ENCODE data around the gene BAHCC1. TPM values are rescaled to one million over a fixed set of nuclear protein-coding genes. Genes with fewer than 3 reads are reported as not detected.

BAHCC1 gene
- total RNA-seq, 2 donors from 2014 or later, result 0.22 to 0.29 TPM

- Mint-ChIP-seq H3K4me3 (no peak overlapping the region), H3K27ac (no peak overlapping the region), H3K36me3 (ENCODE audit: low read depth) (no peaks in the 10 kb centered on the region), H3K27me3 (peaks cover 14% of the 10 kb centered on the region), H3K4me1 (peaks cover 8% of the 10 kb centered on the region)
- ATAC-seq (no peak), DNase-seq (no peak)
- no peaks in the 10 kb centered on the region for H3K9me3 ChIP-seq (ENCODE audit: control insufficient read depth, low read length, poor library complexity, severe bottlenecking)
Measured at GRCh38 chr17:81486199-81486810, 91.0 kb downstream of the BAHCC1 start.

DNA sequence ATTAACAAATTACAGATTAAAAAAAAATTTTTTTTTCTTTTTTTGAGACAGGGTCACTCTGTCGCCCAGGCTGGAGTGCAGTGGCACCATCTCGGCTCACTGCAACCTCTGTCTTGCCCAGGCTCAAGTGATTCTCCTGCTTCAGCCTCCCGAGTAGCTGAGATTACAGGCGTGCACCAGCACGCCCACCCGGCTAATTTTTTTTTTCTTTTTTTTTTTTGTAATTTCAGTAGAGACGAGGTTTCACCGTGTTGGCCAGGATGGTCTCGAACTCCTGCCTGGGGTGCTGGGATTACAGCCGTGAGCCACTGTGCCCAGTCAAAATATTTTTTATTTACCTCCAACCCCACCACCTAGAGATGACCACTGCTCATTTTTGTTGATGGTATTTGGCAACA is 91.8 kb downstream of the BAHCC1 start:
- DNase-seq, result no peak
- Mint-ChIP-seq H3K27me3 (peaks cover 9% of the 10 kb centered on the region), H3K27ac (no peak overlapping the region), H3K36me3 (ENCODE audit: low read depth) (no peaks in the 10 kb centered on the region), H3K4me3 (peak overlapping the region; percentile 75), H3K4me1 (peaks cover 6% of the 10 kb centered on the region)
- ATAC-seq, result no peak
- no peaks in the 10 kb centered on the region for H3K9me3 ChIP-seq (ENCODE audit: control insufficient read depth, low read length, poor library complexity, severe bottlenecking)

DNA sequence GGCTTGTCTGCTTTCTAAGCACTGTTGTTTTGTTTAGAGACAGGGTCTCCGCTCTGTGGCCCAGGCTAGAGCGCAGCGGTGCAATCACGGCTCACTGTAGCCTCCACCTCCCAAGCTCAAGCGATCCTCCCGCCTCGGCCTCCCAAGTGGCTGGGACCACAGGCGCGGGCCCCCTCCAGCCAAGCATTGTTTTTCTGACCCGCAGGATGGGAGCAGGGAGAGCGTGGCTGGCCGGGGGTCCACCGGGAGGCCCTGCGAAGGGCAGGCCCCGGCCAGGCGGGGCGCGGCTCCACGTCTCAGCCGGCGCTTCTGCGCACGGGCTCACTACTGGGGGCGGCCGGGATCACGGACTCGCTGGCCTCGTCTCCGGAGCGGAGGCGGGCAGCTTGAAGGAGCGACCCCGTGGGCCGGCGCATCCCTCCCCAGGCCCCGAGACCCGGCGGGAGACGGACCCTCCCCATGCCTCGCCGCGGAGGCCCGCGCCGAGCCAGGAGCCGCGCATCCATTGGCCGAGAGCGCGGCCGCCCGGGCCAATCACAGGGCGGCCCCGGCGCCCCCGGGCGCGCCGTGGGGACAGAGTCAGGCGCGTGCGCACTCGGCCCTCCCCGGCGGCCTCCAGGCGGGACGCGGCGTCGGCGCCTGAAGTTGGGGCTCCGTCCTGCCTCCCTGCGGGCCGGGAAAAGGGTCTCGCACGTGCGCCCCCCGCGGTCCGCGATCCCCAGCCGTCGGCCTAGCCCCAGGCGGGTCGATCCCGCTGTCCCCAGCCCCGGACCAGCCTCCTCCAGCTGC is 92.4 kb downstream of the BAHCC1 start:
- H3K9me3 ChIP-seq (ENCODE audit: control insufficient read depth, low read length, poor library complexity, severe bottlenecking), result no peaks in the 10 kb centered on the region
- DNase-seq (peak; percentile 65 to 72 (median 66)), ATAC-seq (peak; percentile 77)
- Mint-ChIP-seq H3K36me3 (ENCODE audit: low read depth) (no peaks in the 10 kb centered on the region), H3K27ac (no peak overlapping the region), H3K4me3 (peak overlapping the region; percentile 75), H3K27me3 (peaks cover 3% of the 10 kb centered on the region), H3K4me1 (peaks cover 6% of the 10 kb centered on the region)

GRCh38 chr17:81488276-81488860 is 93.1 kb downstream of the BAHCC1 start:
- no peaks in the 10 kb centered on the region for H3K9me3 ChIP-seq (ENCODE audit: control insufficient read depth, low read length, poor library complexity, severe bottlenecking)
- Mint-ChIP-seq H3K4me1 (peaks cover 6% of the 10 kb centered on the region), H3K36me3 (ENCODE audit: low read depth) (no peaks in the 10 kb centered on the region), H3K27me3 (no peaks in the 10 kb centered on the region), H3K27ac (no peak overlapping the region), H3K4me3 (peak overlapping the region; percentile 9)
- ATAC-seq (no peak), DNase-seq (no peak)

GRCh38 chr17:81489012-81489997 is 94.0 kb downstream of the BAHCC1 start:
- Mint-ChIP-seq H3K27ac (no peak overlapping the region), H3K4me3 (peak overlapping the region; percentile 67), H3K4me1 (peaks cover 6% of the 10 kb centered on the region), H3K27me3 (no peaks in the 10 kb centered on the region), H3K36me3 (ENCODE audit: low read depth) (no peaks in the 10 kb centered on the region)
- H3K9me3 ChIP-seq (ENCODE audit: control insufficient read depth, low read length, poor library complexity, severe bottlenecking), result no peaks in the 10 kb centered on the region
- ATAC-seq (no peak), DNase-seq (no peak)

DNA sequence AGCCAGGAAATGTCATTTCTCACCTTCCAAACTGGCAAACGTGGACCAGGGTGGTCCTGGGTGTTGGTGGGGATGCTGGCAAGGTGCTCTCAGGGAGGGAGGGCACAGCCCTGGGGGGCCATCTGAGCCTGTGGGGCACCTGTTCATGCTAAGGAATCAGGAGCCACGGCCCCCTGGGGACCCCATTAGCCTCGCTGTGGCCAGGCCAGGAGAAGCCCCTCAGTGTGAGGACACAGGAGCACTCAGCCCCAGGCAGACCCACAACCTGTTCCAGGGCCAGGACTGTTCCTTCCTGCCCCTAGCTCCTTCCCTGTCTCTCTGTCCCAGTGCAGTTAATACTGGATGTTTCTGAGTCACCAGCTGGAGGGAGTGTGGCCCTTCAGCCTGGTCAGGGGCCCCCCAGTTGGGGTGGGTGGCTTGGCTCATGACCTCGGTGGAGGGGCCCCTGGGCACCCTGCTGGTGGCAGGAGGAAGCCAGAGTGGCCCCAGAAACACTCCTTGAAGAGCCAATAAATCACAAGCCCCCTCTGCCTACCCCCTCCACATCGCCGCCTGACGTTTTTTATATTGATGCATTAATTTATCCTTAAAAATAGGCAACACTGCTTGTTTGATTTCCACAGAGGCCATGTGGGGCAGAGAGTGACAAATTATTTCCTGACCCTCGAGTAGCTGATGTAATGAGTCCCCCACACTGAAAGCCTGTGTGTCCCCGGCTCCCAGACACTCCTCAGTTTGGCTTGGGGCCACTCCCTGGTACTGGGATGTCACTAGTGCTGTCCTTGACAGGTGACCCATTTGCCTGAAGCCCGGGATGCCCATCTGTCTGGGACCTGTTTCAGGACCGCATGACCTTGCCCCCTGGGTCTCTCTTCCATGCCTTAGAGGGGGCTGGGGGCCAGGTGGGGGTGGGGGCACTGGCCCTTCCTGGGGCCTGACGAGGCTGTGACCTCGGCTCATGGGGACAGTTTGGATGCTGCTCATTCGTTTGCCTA is 95.0 kb downstream of the BAHCC1 start:
- H3K36me3 Mint-ChIP-seq (ENCODE audit: low read depth), result no peaks in the 10 kb centered on the region
- H3K4me1 Mint-ChIP-seq, result peaks cover 8% of the 10 kb centered on the region
- ATAC-seq (no peak), DNase-seq (no peak)
- H3K4me3 Mint-ChIP-seq, result peak overlapping the region; percentile 67
- H3K27ac Mint-ChIP-seq, result no peak overlapping the region
- no peaks in the 10 kb centered on the region for H3K9me3 ChIP-seq (ENCODE audit: control insufficient read depth, low read length, poor library complexity, severe bottlenecking)
- H3K27me3 Mint-ChIP-seq, result no peaks in the 10 kb centered on the region

- no peak for DNase-seq
- no peak overlapping the region for H3K27ac Mint-ChIP-seq
- no peaks in the 10 kb centered on the region for H3K9me3 ChIP-seq (ENCODE audit: control insufficient read depth, low read length, poor library complexity, severe bottlenecking)
- no peaks in the 10 kb centered on the region for H3K27me3 Mint-ChIP-seq
- no peak for ATAC-seq
- no peak overlapping the region for H3K4me3 Mint-ChIP-seq
- H3K4me1 Mint-ChIP-seq, result peaks cover 5% of the 10 kb centered on the region
- H3K36me3 Mint-ChIP-seq (ENCODE audit: low read depth), result no peaks in the 10 kb centered on the region
Measured at GRCh38 chr17:81491181-81491581, 95.9 kb downstream of the BAHCC1 start.

DNA sequence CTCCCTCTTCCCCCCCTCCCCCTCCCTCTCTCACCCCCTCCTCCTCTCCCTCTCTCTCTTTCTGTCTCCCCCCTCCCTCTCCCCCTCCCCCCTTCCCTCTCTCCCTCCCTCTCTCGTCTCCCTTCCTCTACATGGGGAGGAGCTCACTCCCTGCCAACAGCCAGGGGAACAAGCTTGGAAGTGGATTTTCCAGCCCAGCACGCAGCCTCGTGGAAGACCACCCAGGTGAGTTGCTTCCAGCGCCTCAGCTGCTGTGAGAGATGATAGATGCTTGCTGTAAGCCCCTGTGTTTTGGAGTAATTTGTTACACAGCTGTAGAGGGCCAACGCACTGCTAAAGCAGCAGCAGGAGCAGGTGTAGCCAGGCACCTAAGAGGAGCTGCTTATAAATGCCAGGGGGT is 96.5 kb downstream of the BAHCC1 start:
- Mint-ChIP-seq H3K36me3 (ENCODE audit: low read depth) (no peaks in the 10 kb centered on the region), H3K4me1 (peaks cover 4% of the 10 kb centered on the region), H3K27me3 (no peaks in the 10 kb centered on the region), H3K4me3 (no peak overlapping the region), H3K27ac (no peak overlapping the region)
- no peak for DNase-seq
- no peaks in the 10 kb centered on the region for H3K9me3 ChIP-seq (ENCODE audit: control insufficient read depth, low read length, poor library complexity, severe bottlenecking)
- no peak for ATAC-seq

DNA sequence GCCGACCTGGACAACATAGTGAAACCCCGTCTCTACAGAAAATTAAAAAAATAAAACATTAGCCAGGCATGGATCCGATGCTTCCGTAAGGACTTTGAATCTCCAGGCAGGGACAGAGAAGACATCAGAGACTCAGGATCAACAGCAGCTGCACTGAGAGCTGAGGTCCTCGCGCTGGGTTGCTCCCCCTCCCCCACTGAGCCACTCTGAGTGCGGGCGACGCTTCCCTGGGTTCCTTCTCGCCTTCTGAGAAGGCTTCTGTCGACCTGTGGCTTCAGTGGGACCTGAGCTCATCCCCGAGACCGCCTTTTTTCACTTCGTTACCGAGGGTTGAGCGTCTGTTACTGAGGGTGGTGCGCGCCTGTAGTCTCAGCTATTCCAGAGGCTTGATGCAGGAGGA is 96.9 kb downstream of the BAHCC1 start:
- no peak overlapping the region for H3K27ac Mint-ChIP-seq
- H3K36me3 Mint-ChIP-seq (ENCODE audit: low read depth), result no peaks in the 10 kb centered on the region
- DNase-seq (no peak), ATAC-seq (no peak)
- H3K4me1 Mint-ChIP-seq, result peaks cover 4% of the 10 kb centered on the region
- H3K9me3 ChIP-seq (ENCODE audit: control insufficient read depth, low read length, poor library complexity, severe bottlenecking), result no peaks in the 10 kb centered on the region
- H3K4me3 Mint-ChIP-seq, result no peak overlapping the region
- H3K27me3 Mint-ChIP-seq, result no peaks in the 10 kb centered on the region

GRCh38 chr17:81492706-81493105 is 97.4 kb downstream of the BAHCC1 start:
- H3K9me3 ChIP-seq (ENCODE audit: control insufficient read depth, low read length, poor library complexity, severe bottlenecking), result no peaks in the 10 kb centered on the region
- Mint-ChIP-seq H3K4me1 (peaks cover 4% of the 10 kb centered on the region), H3K27ac (no peak overlapping the region), H3K36me3 (ENCODE audit: low read depth) (no peaks in the 10 kb centered on the region), H3K27me3 (no peaks in the 10 kb centered on the region), H3K4me3 (no peak overlapping the region)
- DNase-seq (no peak), ATAC-seq (no peak)

DNA sequence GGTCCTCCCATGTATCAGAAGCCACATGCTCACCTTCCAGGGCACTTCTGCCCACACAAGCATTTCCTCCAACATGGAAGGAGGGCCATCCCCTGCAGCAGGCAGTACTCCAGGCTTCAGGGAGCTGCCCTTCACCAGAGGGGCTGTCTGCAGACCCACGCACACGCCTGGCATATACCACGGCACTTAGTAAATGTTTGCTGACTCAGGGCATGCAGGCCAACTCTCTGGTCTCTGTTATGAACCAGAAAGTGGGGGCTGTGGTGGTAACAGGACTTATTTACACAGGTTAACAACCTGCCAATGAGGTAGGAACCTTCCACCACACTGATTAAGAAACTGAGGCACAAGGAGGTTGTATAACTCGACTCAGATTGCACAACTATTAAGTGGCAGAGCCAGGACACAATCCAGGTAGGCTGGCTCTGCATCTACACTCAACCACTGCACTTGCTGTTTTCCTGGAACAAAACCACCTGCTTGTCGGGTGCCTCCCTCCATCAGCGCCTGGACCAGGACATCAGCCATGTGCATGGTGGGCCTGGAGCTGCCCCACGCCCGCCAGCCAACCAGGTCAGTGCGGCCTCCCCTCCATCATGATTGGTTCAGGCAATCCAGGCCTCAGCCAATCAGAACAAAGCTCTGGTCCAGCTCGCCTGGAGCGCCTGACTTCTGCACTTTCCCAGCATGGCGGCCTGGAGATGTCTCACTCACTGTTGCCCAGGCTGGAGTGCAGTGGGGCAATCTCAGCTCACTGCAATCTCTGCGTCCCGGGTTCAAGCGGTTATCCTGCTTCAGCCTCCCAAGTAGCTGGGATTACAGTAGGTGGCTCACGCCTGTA is 98.2 kb downstream of the BAHCC1 start:
- Mint-ChIP-seq H3K27ac (no peak overlapping the region), H3K27me3 (no peaks in the 10 kb centered on the region), H3K36me3 (ENCODE audit: low read depth) (no peaks in the 10 kb centered on the region), H3K4me3 (no peak overlapping the region), H3K4me1 (peaks cover 4% of the 10 kb centered on the region)
- no peak for ATAC-seq
- DNase-seq, result no peak
- no peaks in the 10 kb centered on the region for H3K9me3 ChIP-seq (ENCODE audit: control insufficient read depth, low read length, poor library complexity, severe bottlenecking)

Data from T-helper 17 cell (primary cell).